Measurements from ENCODE around the gene LRRC37A. TPM values are rescaled to one million over a fixed set of nuclear protein-coding genes. Genes with fewer than 3 reads are reported as not detected.

The LRRC37A gene
- total and polyA plus RNA-seq, 5 experiments from 2014 or later = 0.27 to 9.7 (median 1.7) TPM

Other genes with a start within 250 kb of the LRRC37A start
- 100 to 1,000 TPM; 206 to 208 TPM for gene KANSL1, start 101.7 kb upstream of the LRRC37A start, total RNA-seq
- gene KANSL1, start 101.7 kb upstream of the LRRC37A start, polyA plus RNA-seq = 10 to 100 TPM; 13.1 to 16.6 (median 13.2) TPM
- gene ARL17B, start 66.6 kb downstream of the LRRC37A start, total RNA-seq = 10 to 100 TPM; 19.4 to 30.3 TPM
- gene ARL17B, start 66.6 kb downstream of the LRRC37A start, polyA plus RNA-seq = 10 to 100 TPM; 31.8 to 32.7 (median 32.4) TPM
- gene LRRC37A2, start 217.3 kb downstream of the LRRC37A start, total RNA-seq = 10 to 100 TPM; 36.5 to 39.2 TPM
- 10 to 100 TPM in 2 of 3 donors, 1 to 10 TPM in 1; 9.9 to 13.1 (median 10.8) TPM for gene LRRC37A2, start 217.3 kb downstream of the LRRC37A start, polyA plus RNA-seq